ENCODE measurements around the gene PEX14.
A peak's percentile ranks its signal among the peaks of the same experiment; 100 is the strongest.
"Not testable (repeated sequence)": the region's sequence is repeated elsewhere in the genome, so short reads cannot be mapped to it uniquely, and the experiment has no call there.

PEX14 gene

DNA sequence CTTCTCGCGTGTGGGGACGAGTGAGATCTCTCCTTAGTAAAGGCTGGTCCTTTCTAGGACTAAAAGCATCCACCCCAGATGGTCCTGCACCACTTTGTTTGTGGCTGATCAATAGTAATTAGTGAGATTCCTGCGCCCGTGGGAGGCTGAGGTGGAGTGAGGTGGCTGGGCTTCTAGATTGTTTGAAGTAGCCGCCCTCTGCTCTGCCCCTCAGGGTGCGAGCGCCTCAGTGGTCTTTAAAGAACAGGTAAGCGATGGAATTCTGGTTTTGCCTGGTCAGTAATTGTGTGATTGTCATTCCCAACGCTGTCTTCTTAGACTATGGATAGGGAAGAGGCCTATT lies 20.7 kb downstream of the PEX14 start:
- no peak for DNase-seq (ENCODE audit: low read depth)

DNA sequence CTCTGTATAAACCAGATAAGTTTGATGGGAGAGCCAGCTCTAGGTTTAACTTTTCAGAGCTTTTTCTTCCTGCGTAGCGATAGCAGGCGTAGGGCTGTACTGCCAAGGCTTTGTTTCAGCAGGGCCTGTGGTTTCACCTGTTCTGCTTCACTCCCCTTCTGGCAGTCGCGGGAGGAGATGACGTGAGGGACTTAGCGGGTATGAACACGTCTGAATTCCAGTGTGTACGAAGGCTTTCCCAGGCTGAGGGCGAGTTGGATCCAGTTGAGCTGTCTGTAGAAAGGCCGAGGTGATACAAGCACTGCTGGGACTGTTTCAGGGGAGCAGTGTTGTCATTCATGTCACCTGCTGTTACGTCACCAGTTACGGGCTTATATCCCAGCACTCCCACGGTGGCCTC lies 21.2 kb downstream of the PEX14 start:
- DNase-seq (ENCODE audit: low read depth) = no peak

DNA sequence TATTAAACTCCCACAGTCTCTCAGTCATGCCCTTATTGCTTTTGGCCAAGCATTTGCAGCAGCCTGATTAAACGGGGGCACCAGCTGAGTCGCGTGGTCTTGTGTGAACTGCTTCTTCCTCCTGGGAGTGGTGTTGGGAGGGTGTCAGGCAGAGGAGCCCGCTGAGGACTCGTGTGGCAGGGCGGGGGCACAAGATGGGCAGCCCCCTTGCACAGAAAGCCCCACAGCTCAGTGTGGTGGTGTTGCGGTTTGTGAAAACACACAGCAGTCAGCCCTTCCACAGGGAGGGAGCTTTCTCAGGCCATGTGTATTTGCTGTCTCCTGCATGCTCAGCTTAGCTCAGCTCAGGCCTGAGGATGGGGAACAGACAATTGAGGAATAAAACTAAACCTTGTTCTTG lies 22.4 kb downstream of the PEX14 start:
- no peak for DNase-seq (ENCODE audit: low read depth)

DNA sequence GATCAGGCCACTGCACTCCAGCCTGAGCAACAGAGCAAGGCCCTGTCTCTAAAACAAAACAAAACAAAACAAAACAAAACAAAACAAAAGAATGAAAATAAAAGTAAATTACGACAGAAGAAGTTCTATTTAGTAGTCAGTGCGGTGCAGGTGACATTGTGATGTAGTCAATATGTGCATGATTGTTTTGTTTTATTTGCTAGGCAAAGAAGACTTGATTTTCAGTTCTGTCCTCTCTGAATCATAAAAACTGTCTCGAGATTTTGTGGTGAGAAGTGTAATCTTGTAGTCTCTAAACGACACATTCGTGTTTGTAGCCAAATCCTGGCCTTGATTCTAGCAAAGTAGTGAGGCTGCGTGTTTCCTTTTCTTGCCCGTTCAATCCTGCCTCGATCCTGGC lies 23.5 kb downstream of the PEX14 start:
- DNase-seq (ENCODE audit: low read depth) = no peak

DNA sequence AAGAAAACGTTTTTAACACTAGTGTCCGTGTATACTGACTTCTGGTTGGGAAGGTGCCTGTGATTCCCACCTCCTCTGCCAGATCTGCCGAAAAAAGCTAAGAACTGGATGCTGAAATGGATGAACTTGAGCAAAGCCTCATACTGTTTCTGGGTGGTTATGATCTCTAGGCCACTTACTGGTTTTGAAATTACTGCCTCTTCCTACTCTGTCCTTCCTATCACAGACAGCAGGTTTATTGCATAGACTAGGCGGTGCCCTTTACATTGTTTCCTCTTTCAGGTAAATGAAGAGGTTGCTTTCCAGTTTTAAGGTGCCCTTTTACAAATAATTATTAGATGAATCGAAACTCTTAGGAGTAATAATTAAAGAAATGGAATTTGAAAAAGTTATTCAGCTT lies 27.5 kb downstream of the PEX14 start:
- no peak for DNase-seq (ENCODE audit: low read depth)

DNA sequence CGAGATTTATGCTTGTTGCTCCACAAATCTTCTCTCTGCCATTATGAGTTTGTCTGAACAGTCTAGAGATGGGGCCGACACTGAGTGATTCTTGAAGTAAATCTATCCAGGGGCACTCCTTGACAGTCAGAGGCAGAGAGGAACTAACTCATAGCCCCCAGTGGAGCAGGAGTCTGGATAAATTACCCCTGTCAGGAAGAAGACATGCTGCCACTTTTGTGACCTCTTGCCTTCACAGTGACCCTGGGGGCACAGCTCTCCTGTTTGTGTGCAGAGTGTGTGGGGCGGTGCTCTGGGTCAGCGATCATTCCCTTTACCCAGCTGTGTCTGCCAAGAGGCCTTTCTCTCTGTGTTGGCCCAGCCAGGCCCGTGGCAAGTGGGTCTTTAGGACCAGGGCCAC lies 29.5 kb downstream of the PEX14 start:
- no peak for DNase-seq (ENCODE audit: low read depth)

DNA sequence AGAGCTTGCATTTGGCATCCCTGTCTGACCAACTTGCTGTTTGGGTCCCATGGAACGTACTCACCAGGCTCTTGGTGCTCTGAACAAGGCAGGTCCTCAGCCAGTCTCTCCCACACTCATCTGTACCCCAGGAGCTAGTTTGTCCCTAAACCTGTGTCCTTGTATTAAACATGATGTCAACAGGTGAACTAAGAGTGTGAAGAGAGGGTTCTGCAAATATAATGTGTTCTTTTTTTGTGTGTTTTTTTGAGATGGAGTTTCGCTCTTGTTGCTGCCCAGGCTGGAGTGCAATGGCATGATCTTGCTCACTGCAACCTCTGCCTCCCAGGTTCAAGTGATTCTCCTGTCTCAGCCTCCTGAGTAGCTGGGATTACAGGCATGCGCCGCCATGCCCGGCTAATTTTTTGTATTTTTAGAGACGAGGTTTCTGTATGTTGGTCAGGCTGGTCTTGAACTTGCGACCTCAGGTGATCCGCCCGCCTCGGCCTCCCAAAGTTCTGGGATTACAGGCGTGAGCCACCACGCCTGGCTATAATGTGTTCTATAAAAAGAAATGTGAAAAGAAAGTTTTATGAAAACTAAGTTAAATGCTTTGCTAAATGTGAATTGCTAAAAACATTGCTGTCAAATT lies 31.4 kb downstream of the PEX14 start:
- not testable (repeated sequence) for DNase-seq (ENCODE audit: low read depth)

DNA sequence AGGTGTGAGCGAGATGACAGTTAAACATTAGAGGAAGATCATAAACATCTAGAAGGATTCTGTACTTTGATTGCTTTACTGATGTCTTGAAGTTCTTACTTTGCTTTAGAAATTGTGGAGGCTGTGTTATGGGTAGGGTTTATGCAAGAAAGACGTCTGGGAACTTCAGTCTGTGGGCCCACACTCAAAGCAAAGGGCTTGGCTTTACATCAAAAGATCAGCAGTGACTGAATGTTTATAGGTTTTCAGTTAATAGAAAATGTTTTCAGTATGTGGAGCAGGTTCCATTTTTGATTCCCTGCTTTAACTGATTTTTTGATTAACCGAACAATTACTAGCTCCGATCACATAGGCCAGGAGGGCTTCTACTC lies 31.9 kb downstream of the PEX14 start:
- DNase-seq (ENCODE audit: low read depth) = no peak

DNA sequence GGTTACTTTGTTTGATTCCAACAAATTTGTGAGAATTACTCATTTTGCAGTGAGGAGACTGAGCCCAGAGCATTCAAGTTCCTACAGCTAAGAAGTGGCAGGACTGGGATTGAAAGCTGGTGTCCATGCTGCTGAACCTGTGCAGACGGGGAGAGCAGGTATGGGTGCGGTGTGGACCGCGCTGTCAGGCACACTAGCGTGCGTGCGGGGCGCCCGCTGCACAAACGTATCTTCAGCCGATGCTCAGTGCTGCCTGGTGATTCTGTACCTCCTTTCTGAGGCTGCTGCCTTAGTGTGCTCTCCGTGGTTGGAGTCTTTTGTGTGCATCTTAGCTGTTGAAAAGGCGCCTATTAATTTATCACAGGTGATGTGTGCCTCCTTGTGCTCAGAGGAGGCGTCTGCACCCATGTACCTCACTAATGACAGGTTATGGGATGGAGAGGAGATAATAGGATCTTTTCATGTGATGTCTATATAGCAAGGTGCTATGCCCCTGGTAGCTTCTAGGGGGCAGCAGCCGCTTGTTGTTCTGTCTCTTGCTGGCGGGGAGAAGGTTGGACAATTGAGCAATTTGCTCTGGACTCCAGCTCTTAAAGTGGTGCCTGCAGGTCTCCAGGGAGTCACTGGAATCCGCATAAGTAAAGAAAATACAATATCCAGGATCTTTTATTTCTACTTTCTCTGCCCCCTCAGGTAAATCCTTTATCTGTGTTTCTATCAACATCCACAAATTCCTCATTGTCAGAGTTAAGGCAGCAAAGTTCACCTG lies 32.5 kb downstream of the PEX14 start:
- peak; percentile 21 for DNase-seq (ENCODE audit: low read depth)

DNA sequence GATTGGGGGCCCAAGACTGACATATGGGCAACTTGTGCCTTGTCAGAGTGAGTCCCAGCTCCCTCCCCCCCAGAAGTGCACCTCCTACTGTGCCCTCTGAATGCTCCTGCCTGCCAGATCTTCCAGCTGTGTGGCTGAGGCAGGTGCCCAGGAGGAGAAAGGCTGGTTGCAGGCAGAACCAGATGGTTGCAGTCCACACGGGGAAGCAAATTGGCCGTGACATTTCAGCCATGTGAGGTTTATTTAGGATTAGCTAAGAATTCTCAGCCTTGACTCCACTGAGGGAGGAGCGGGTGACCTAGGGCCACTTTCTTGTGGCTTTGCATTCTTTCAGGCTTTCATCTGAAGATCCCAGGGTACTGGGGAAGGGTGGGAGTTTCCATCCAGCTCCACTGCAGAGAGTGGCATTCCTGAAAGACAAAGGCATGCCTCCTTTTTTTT lies 33.8 kb downstream of the PEX14 start:
- DNase-seq (ENCODE audit: low read depth) = no peak

DNA sequence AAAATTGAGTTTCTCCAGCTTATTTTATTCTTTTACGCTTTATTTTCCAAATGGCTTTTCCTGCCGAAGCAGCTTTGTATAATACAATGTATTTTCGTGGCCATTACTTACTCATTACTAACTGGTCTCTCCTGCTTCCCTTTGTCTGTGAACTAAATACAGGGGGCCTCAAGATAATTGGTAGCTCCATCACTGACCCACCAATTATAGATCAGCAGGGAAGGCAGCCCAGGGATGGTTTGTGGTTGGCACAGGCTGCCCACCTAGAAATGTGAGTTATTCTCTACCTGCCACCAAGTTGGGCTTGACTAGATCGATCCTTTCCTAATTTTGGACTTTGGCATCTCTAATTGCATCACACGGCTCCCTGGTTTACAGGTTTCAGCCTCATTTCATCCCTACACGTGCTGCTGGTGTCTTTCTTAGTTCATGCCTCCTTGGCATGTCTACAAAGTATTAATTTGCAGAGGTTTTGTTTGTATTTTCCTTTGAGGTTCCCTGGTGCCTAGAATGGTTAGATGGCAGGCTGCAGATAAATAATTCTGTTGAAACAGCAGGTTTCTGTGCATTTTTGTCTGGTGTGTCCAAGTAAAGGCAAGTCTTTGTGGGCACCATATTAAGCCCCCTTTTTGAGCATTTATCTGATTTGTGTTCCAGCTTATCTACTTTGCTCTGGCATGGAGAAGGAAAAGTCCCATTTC lies 35.2 kb downstream of the PEX14 start:
- DNase-seq (ENCODE audit: low read depth) = no peak

DNA sequence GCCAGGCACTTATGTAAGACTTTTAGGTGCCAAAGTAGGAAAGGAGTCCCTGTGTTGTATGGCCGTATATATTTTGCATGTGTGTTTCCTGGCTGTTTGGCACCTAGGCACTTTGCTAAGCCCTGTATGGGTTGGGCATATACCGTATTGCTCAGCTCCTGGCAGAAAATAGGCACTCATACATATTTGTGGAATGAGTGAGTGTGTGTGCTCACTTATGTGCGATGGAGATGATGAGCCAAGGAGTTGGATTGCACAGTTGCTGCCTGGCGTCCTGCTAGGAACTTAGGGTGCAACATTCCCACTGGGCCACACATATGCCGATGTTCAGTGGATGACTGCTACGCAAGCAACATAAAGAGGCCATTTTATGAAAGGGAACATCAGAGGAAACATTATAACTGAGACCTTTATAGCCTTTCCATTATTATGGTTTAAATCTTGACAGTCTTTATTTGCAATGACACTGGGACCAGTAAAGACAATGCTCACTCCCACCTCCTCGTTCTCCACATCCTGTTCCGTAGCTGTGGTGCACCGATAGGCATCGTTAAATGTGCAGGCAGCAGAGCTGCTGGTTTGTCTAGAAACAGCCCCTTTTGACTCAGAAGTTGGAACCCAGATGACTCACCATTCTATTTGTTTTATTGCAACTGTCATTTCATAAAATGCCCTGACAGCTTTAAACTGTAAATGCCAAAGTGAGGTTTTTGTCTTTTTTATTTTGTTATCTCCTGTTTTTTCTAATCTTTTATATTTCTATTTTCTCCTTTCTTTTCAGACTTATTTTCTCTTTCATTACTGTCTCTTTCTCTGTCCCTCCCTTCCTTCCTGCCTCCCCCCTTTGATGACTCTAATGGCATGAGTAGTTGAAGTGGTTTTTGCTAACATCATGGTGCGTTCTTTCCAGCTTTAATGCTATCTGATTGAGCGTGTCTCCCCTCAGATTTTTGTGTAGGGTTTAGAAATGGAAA lies 36.1 kb downstream of the PEX14 start:
- DNase-seq (ENCODE audit: low read depth) = peak; percentile 68

DNA sequence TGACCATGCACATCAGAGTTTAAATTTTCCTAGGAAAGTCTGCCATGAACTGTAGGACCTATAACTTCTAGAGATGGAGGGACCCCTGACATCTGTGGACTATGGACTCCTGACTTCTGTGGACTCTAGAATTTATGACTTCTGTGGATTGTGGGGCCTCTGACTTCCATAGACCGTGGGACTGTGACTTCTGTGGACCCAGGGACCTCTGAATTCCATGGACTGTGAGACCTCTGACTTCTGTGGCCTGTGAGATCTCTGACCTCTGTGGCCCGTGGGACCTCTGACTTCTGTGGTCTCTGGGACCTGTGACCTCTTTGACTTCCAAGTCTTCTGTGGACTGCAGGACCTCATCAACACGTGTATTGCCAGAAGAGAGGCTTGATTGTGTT lies 36.7 kb downstream of the PEX14 start:
- DNase-seq (ENCODE audit: low read depth) = no peak

DNA sequence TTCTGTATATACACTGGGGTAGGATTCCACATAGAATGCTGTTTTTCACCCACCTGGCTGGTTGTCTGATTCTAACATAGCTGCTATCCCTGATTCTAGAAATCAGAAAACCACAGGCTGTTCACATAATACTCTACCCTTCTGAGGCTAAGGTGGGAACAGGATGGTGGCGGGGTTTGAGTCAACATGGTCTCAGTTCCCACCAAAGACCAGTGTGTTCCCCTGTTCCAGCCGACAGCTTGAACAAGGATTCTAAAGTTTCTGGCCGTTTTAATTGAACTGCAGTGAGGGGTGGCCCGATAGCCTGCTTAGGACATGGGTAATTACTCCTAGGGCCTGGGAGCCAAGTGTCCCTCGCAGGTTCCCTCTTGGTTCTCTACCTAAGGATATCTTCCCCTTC lies 38.4 kb downstream of the PEX14 start:
- no peak for DNase-seq (ENCODE audit: low read depth)

DNA sequence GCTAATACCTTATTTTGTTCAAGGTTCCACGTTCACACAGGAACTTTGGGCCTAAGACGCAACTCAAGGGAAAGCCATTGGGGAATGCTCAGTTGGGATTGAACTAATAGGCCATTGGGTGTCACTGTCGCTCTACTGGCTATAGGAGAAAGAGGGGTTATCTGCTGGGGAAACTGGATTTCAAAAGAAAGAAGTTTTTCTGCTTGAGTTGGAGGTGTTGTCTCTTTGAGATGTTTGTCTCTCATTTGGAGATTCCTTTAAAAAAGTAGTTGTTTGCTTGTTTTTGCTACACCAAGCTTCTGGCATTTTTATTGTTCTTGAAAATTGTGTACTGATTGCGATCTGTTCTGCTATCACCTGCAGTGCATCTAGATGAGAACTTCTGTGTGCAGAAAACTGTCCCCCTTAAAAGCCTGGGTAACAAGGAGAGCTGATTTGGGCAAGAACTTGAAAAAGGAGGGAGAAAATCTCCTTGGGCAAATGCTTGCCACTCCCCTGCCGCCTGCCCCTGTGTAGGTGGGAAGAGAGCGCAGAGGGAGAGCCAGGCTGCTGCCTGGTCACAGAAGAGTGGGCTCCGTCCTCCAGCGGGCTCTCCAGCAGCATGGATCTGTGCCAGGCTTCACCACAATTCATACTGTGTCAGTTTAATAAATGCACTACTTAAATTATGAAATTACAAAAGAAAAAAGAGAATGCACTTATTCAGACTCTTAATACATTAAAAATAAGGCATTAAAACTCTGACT lies 39.9 kb downstream of the PEX14 start:
- DNase-seq (ENCODE audit: low read depth) = no peak

DNA sequence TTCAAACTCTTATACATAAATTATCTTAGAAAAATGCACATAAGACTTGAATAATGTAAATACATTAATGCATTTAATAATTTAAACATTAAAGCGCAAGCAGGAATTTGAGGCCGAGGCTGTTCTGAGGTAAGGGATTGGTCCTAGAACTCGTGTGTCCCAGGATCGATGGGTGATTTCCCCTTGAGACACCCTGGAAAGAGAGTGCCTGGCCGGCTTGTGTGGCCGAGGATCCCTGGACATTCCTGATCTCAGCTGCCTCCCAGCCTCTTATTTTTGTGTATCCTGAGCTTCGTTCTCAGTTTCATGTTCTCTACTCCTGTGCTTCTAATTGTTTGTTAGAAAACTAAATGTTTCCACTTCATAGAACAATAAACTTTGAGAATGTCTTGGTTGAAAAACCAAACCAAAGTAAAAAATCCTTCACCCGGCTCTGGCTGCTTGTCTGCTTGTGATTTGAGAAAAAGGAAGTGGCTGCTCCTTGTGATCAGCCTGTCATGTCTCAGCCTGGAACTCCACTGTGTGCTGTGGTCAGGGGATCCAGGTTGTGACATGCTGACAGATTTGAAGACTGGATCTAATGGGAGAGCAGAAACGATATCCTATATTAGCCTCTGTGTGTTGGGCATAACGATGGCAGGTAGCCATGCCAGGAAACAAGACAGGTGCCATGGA lies 40.7 kb downstream of the PEX14 start:
- DNase-seq (ENCODE audit: low read depth) = no peak

DNA sequence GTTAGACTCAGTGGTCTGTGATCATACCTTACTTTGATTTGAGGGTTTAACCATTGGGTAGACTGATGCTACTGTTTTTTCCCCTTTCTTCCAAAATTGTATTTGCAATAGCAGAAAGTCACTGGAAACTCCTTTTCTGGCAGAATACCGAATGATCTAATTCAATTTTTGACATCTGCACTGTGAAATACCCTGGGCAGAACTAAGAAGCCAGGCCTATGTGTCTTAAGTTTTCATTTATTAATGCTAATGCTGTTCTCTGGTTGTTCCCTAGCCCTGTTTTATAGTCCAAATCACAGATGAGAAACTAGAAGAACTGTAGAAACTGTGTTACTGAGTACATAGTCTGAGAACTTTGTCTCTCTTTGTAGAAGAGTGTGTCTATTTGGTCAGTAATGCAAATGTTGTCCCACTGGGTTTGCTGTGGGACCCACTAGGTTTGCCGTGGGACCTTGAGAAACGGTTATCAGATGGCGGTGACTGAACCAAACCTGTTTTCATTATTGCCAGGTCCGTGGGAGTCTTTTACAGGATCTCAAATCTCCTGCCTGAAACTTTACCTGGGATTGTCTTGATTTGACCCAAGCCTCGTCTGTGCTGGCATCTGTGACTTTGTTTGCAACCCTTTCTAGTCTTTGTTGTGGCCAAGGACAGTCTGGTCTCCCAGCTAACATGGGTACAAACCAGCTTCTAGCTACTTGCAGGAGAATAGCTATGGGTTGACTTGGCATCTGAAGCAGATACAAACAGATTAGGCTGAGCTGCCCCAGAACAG lies 41.4 kb downstream of the PEX14 start:
- DNase-seq (ENCODE audit: low read depth) = no peak

DNA sequence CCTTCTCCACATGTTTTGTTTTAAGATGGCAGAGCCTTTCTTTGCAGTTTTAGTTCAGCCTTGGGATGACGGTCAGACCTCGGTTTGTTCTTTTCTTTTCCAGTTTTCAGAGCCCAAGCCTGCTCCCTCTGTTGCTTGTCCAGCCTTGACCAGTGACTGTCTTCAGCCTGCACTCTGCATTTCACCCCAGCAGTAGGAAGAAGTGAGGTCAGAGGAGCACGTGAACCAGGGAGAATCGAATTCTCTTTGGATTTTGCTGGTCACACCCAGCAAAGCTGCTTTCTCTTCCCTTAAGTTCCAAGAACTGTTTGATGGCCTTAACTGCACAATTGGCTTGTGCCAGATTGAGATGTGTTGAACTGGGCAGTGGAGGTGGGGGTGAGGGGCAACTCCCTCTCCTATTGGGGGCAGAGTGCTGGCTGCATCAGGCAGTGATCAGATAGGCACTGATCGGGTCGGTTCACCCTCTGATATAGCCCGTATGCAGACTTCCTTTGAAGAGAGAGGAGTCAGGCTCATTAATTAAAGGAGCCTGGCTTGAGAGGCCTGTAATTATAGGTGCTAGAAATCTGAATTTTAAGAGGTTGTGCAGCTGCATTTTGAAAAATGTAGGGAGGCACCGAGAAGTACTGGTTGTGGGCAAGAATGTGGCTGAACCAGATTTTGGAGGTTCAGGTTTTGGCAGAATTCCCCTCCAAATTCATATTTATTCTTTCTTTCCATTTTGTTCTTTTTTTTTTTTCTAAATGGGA lies 42.4 kb downstream of the PEX14 start:
- DNase-seq (ENCODE audit: low read depth) = no peak

DNA sequence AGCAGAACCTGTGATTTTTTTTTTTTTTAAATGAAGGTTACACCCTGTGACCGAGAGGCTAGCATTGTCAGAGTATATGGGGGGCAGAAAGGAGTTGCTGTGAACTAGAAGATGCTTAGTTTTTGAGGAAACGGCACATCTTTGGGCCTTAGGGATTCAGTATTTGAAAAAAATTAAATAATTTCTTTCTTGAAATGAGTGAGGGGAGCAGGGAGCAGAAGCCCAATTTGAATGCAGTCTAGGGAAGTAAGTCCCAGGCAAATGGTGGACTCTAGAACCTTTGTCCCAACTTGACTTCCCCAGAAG lies 42.9 kb downstream of the PEX14 start:
- no peak for DNase-seq (ENCODE audit: low read depth)

DNA sequence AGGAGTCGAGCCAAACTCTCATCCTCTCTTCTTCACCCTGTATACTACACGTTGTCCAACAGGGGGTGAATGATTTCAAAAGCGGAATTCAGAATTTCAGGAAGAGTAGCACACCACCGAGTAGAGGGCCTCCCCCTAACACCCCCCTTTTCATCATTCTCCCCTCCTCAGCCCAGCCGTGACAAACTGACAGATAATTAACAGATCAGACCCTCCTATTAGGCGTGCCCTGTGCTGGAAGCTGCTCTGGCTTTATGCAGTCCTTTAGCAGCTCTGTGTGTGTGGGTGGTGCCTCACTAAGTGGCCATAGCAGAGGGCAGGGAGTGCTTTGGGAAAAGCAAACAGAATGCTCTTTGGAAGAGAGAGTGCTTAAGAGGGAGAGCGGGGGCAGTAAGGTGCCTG lies 44.3 kb downstream of the PEX14 start:
- no peak for DNase-seq (ENCODE audit: low read depth)
